ENCODE data around the gene CWC22.
A peak's percentile ranks its signal among the peaks of the same experiment; 100 is the strongest.
"Not testable (repeated sequence)": the region's sequence is repeated elsewhere in the genome, so short reads cannot be mapped to it uniquely, and the experiment has no call there.

Gene CWC22

DNA sequence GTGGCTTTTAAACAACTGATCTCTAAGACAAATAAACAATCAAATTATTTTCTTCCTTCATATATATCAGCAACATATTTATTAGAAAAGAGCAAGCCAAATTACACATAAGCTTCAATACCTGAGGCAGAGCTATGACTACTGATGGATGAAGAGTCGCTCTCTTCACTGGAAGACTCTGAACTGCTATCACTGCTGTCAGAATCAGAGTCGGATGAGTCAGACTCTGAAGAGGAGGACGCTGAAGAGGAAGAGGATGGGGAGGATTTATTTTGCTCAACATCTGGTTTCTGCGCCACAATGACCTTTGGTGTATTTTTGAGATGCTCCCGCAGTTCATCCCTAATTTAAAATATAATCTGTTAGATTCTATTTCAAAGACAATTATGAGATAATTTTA lies 56.7 kb downstream of the CWC22 start:
- DNase-seq (ENCODE audit: low read depth) = no peak

DNA sequence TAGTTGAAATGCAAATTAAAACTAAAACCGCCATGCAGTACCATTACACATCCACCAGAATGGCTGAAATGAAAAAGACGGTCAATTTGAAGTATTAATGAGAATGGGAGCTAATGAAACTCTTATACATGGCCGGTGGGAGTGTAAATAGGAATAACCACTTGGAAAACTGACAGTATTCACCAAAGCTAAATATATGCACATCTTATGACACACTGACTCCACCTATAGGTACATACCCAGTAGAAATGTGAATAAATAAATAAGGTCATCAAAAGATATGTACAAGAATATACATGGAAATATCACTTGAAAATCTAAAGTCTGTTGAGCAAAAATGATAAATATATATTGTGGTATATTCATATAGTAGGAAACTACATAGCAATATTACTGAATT lies 57.7 kb downstream of the CWC22 start:
- no peak for DNase-seq (ENCODE audit: low read depth)

DNA sequence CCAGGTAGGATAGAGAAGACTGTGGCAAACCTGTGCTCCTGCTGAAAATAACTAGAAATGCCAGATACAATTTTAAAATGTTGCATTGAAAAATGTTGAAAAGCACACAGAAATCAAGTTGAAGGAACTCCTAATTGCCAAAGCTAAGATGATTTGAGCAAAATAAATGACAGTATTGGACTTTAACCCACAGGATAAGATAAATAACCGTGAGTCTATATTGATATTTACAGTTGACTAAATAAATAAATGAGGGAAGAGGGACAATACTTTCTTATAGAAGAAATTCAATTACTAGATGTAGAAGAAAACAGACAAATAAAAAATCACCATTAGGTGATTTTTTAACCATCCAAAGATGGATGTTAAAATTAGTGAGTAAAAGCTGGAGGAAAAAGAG lies 59.0 kb downstream of the CWC22 start:
- no peak for DNase-seq (ENCODE audit: low read depth)

DNA sequence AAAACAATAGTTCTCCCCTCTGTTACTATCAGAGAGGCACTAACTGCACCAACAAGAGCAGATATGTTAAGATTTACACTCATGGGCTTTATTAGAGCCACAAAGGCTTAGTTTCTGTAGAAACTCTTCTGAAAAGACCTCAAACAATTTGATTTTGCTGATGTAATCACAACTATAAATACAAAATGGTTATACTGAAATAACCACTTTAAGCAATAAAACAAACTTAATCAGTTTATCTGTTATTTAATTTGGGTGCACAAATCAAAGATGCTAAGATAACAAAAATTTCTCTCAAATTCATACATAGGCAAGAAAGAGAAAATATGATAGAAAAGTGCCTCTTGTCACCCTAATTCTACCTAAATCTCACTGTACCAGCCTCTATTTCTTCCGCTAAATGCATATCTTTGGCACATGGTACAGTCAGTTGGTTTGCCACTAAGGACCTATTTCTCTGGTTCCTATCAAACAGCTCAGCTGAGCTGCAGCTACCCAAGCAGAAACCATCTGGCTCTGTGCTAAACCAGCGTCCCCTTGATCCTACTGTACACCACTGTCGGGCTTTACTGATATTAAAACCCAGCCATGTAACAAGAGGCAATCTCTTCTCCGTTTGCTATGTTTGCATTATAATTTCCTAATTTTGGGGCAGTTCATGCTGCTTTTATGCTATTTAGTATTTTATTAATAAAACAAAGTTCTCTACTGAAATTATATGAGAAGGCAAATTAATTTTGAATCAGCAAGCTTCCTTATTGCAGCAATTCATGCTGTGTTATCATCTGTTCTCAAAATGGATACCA lies 60.1 kb downstream of the CWC22 start:
- no peak for DNase-seq (ENCODE audit: low read depth)

DNA sequence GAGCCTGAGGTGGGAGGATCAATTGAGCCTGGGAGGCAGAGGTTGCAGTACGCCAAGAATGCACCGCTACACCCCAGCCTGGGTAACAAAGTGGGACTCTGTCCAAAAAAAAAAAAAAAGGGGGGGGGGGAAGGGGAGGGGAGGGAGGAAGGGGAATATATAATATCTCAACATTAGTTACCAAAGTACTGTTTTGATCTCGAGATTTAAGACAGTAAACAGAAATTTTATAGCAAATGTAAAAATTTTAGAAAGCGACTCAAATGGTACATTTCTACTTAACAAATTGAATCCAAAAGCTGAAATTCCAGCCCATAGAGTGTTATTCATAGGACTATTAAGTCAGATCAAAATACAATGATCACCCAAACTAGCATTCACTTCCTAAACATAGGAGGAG lies 60.8 kb downstream of the CWC22 start:
- DNase-seq (ENCODE audit: low read depth) = no peak

DNA sequence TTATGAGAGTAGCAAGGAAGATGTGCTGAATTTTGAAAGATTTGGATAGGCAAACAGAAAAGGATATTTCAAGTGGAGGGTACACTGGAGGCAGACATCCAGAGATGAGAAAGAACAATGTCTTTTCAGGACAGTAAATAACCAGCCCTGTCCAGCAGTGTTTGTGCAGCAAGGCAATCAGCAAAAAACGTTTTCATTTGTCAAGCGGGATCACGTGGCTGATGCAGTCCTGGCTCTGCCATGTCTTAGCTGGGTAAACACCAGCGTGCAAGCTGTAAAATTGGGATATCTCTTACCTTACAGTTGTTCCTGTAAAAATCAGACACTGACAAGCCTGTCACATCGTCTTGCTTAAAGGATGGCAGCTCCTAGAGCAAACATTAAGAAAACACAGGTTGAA lies 67.8 kb downstream of the CWC22 start:
- DNase-seq (ENCODE audit: low read depth) = no peak

- DNase-seq (ENCODE audit: low read depth) = no peak
Observed at GRCh38 chr2:179938026-179938425, 69.1 kb downstream of the CWC22 start.

DNA sequence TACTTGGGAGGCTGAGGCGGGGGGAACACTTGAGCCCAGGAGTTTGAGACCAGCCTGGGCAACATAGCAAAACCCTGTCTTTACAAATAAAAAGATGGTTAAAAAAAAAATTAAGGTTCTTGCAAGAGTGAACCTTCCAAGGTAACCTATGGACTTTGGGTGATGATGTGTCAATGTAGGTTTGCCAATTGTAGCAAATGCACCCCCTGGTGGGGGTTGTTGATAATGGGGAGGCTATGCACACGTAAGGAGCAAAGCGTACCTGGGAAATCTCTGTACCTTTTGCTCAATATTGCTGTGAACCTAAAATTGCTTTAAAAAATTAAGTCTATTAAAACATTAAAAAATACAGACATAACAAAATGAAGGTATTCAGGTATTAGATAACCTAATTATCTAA lies 70.4 kb downstream of the CWC22 start:
- no peak for DNase-seq (ENCODE audit: low read depth)

GRCh38 chr2:179936141-179936540 lies 71.0 kb downstream of the CWC22 start:
- no peak for DNase-seq (ENCODE audit: low read depth)

GRCh38 chr2:179932786-179933185 lies 74.3 kb downstream of the CWC22 start:
- no peak for DNase-seq (ENCODE audit: low read depth)

DNA sequence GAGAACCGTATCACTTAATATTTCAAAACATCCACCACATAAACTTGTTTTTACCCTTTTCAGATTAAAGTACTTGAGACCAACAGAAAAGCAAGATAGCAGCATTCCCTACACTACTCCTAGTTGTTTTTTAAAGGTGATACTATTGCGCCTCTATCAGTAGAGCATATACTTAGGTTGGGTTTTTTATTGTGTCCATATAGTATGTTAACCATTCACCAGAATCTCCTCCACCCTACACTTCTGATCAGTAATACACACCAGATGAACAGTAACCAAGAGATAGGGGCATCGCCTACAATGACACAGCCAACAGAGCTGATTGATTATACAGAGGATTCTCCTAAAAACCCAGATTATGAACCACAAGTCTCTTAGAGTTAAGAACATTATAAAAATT lies 75.6 kb downstream of the CWC22 start:
- DNase-seq (ENCODE audit: low read depth) = no peak

DNA sequence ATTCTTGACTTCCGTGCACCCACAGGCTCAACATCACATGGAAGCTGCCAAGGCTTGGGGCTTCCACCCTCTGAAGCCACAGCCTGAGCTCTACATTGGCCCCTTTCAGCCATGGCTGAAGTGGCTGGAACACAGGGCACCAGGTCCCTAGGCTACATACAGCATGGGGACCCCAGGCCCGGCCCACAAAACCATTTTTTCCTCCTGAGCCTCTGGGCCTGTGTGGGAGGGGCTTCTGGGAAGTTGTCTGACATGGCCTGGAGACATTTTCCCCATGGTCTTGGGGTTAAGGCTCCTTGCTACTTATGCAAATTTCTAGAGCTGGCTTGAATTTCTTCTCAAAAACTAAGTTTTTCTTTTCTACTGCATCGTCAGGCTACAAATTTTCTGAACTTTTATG lies 77.1 kb downstream of the CWC22 start:
- not testable (repeated sequence) for DNase-seq (ENCODE audit: low read depth)

- no peak for DNase-seq (ENCODE audit: low read depth)
Observed at GRCh38 chr2:179927041-179927440, 80.1 kb downstream of the CWC22 start.

DNA sequence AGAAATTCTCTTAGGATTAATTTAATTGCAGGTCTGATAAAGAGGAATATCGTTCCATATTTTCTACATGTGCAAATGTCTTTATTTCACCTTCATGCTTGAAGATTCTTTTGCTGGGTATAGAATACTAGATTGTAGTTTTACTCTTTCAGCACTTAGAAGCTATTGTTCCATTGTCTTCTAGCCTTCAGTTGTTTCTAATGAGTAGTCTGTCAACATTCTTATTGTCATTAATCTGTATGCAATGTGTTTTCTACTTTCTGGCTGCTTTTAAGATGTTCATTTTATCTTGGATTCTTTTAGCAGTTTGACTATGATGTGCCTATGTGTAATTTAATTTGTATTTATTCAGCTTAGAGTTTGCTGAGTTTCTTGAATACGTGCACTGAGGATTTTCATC lies 81.4 kb downstream of the CWC22 start:
- DNase-seq (ENCODE audit: low read depth) = no peak

DNA sequence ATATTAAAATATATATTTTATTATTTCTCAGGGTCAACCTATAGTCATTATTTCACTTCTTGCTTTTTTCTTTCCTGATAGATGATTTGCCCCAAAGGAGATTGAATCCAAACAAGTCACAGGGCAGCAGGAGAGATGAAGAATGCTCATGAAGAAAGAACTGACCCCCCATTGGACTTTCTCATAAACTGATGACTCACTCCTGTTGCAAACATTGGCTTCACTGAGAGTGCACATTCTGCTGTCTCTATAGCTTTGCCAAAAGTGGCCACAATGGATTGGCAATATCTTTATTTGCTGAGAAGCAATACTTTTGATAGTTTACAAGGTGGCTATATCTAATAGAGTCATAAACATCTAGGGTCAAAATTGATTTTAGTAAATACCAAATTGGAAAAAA lies 89.8 kb downstream of the CWC22 start:
- peak; percentile 35 for DNase-seq (ENCODE audit: low read depth)

DNA sequence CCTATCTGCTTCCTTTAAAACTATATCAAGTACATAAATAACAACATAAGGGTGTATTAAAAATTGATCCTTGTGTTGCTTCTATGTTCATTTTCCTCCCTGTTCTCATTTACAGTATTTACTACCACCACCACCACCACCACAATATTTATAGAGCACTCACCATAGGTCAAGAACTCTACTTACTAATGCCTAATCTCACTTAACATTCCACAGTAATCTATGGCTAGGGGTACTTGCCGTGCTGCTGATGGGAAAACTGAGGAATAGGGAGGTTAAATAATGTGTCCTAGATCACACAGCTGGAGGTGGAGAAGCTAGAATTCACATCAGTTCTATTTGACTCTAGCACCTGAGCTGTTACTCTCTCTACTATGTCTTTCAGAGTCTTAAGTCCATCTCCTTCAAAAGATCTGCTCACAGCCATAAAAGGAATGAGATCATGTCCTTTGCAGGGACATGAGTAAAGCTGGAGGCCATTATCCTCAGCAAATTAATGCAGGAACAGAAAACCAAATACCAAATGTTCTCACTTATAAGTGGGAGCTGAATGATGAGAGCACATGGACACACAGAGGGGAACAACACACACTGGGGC lies 91.6 kb downstream of the CWC22 start:
- no peak for DNase-seq (ENCODE audit: low read depth)

DNA sequence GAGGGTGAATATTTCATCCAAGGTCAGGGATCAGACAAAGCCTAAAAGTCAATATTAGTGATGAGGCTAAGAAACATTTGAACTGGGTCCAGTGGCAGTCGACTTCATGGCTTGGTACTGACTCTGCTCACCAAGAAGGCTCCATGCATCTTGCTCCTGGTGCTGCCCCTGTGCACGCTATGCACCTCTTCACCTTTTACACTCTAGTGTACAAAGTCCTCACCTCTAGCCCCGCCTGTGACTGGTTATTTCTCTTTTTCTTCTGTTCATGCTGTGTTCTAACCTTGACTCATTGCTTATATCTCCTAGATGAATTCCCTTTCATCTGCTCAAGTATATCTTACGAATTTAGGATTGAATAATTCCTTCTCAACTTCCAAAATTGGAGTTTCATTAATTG lies 93.3 kb downstream of the CWC22 start:
- DNase-seq (ENCODE audit: low read depth) = no peak

- no peak for DNase-seq (ENCODE audit: low read depth)
Observed at GRCh38 chr2:179911569-179911968, 95.5 kb downstream of the CWC22 start.

DNA sequence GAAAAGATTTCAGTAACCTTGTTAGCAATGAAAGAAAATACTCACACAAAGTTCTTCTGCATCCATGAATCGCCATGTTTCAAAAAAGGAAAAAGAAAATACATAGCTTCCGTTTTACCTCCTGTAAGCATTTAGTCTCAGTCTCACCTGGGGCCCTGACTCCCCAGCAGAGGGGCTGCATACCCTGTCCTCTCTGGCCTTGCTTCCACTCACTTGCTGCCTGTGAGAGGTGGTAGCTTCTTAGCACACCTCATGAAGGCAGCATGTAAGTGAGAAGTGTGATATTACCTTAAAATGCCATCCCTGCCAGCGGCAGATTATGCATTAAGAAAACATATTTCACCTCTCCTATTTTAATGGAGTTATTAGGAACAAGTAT lies 96.4 kb downstream of the CWC22 start:
- DNase-seq (ENCODE audit: low read depth) = no peak

- no peak for DNase-seq (ENCODE audit: low read depth)
Observed at GRCh38 chr2:179909845-179910734, 97.0 kb downstream of the CWC22 start.

DNA sequence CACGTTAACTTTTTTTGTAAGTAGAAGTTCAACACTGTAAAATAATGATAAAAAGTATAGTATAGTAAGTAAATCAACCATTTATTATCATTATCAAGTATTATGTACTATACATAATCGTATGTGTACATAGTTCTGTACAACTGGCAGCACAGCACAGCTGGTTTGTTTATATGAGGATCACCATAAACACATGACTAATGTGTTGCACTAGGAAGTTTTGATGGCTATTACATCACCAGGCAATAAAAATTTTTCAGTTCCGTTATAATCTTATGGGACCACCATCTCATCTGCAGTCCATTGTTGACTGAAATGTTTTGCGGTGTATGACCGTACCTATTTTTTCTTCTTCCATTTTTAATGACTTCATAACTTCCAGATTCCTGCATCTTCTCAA lies 106.4 kb downstream of the CWC22 start:
- no peak for DNase-seq (ENCODE audit: low read depth)

DNA sequence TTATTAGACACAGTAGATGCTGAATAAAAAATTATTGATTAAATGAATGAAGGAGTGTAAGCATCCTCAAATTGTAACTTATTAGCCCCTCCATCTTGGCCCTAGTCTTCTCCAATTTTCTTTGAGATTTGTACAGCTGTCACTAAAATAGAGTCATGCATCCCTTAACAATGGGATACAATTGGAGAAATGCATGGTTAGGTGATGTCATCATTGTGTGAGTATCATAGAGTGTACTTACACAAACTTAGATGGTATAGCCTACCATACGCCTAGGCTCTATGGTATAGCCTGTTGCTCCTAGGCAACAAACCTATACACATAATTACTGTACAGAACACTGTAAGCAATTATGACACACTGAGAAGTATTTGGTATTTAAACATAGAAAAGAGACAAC lies 107.4 kb downstream of the CWC22 start:
- DNase-seq (ENCODE audit: low read depth) = no peak

- DNase-seq (ENCODE audit: low read depth) = no peak
Observed at GRCh38 chr2:179898873-179899272, 108.2 kb downstream of the CWC22 start.
